Stomach (tissue), 4 donors: ENCODE measurements around the gene SH3BP5.

Experiments used
- CTCF ChIP-seq, 7 experiments: fragments of 450-650 bp in 4 of 7; fragments of 200-600 bp in 3 of 7; sonication (generic) in 3 of 7; IDR thresholded peaks; one replicate each; pipeline ENCODE4 v1.5.1; 2016 to 2019; ENCODE audit warnings: antibody characterized with exemption in 7 of 7, control low read depth in 2 of 7, mild to moderate bottlenecking in 1 of 7
- POLR2A ChIP-seq, 4 donors: fragments of 450-650 bp; IDR thresholded peaks; one replicate each; pipeline ENCODE4 v1.6.1; 2016; ENCODE audit warnings: antibody characterized with exemption in 4 of 4, control low read depth in 2 of 4, mild to moderate bottlenecking in 1 of 4, moderate library complexity in 1 of 4
- POLR2AphosphoS5 ChIP-seq, 3 donors: sonication (generic); formaldehyde crosslinking; IDR thresholded peaks; one replicate each; pipeline ENCODE4 v1.6.1; 2016; ENCODE audit warnings: antibody characterized with exemption in 3 of 3

- no peak for TF ChIP-seq POLR2AphosphoS5 (IDR thresholded peaks at IDR 0.05)
- TF ChIP-seq POLR2A (IDR thresholded peaks at IDR 0.05): no peak
- TF ChIP-seq CTCF (IDR thresholded peaks at IDR 0.05): no peak
Measured at GRCh38 chr3:15277861-15278500, 54.4 kb downstream of the SH3BP5 start.
